ENCODE data around the gene BICRA.

- no peak for TF ChIP-seq OSR1 (CRISPR knock-in tag; IDR thresholded peaks at IDR 0.05)
- no peak for TF ChIP-seq PATZ1 (CRISPR knock-in tag; IDR thresholded peaks at IDR 0.05; ENCODE audit: borderline replicate concordance)
- TF ChIP-seq TOX (CRISPR knock-in tag; IDR thresholded peaks at IDR 0.05; ENCODE audit: borderline replicate concordance), result no peak
- no peak for TF ChIP-seq TSHZ2 (CRISPR knock-in tag; IDR thresholded peaks at IDR 0.05)
Measured at GRCh38 chr19:47742634-47743033, 133.7 kb downstream of the BICRA start.

Data from SK-N-SH treated with all-trans-retinoic acid at 6 μM for 48 hours (cell line).